ENCODE measurements around the gene ADORA2A. TPM values are rescaled to one million over a fixed set of nuclear protein-coding genes. Genes with fewer than 3 reads are reported as not detected.
"Not testable (repeated sequence)": the region's sequence is repeated elsewhere in the genome, so short reads cannot be mapped to it uniquely, and the experiment has no call there.

ADORA2A gene
- total RNA-seq, 2 donors from 2014 or later = 14.5 to 47.6 TPM

DNA sequence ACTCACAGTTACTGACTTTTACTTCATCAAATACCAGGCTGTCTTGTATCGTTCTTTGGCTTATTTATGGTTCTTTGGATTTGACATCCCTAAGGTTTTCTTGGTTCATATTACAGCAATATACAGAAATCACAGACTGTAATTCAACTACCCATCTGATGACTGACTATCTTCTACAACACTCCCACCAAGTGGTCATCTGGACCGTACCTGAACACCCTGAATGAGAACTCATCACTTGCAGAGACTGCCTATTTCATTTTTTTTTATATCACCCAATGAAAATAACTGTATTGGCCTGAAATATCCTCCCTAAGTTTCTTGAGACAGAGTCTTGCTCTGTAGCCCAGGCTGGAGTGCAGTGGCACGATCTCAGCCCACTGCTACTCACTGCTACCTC lies 58.2 kb downstream of the ADORA2A start:
- Histone ChIP-seq H3K4me3 (no peak overlapping the region), H3K4me1 (ENCODE audit: control insufficient read depth in 1 of 2, low read depth in 2 of 2) (peaks cover 0 to 5% of the 10 kb centered on the region in 2 donors), H3K36me3 (no peaks in the 10 kb centered on the region), H3K27me3 (replicated peaks; ENCODE audit: insufficient read depth) (no peaks in the 10 kb centered on the region), H3K9me3 (no peaks in the 10 kb centered on the region), H3K27ac (no peak overlapping the region)
- DNase-seq (ENCODE audit: low spot score) = no peak
- TF ChIP-seq, protein P1, sequence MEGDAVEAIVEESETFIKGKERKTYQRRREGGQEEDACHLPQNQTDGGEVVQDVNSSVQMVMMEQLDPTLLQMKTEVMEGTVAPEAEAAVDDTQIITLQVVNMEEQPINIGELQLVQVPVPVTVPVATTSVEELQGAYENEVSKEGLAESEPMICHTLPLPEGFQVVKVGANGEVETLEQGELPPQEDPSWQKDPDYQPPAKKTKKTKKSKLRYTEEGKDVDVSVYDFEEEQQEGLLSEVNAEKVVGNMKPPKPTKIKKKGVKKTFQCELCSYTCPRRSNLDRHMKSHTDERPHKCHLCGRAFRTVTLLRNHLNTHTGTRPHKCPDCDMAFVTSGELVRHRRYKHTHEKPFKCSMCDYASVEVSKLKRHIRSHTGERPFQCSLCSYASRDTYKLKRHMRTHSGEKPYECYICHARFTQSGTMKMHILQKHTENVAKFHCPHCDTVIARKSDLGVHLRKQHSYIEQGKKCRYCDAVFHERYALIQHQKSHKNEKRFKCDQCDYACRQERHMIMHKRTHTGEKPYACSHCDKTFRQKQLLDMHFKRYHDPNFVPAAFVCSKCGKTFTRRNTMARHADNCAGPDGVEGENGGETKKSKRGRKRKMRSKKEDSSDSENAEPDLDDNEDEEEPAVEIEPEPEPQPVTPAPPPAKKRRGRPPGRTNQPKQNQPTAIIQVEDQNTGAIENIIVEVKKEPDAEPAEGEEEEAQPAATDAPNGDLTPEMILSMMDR (IDR thresholded peaks at IDR 0.05) = no peak
- no peak for ATAC-seq (ENCODE audit: insufficient number of reproducible peaks, low FRiP score, low read depth)

DNA sequence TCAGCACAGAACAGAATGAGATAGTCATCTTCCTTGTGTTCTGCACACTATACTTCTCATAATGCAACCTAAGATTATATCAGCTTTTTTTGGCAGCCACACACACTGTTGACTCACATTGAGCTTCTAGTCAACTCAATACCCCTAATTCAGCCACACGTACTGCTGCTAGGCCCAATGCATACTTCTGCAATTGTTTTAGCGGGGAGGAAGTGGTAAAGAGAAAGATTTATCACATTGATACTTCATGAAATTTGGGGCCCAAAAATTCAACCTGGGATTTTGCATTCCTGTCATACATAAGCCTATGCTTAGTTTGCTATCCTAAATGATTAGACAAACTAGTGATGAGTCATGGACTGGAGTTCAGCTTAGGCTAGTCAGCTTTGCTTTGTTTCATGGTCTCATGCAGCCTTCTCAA lies 59.1 kb downstream of the ADORA2A start:
- H3K4me1 ChIP-seq (ENCODE audit: control insufficient read depth in 1 of 2, low read depth in 2 of 2) = peaks cover 0 to 5% of the 10 kb centered on the region in 2 donors
- ATAC-seq (ENCODE audit: insufficient number of reproducible peaks, low FRiP score, low read depth) (no peak), DNase-seq (ENCODE audit: low spot score) (no peak)
- no peak overlapping the region for H3K4me3 ChIP-seq
- H3K27me3 ChIP-seq (replicated peaks; ENCODE audit: insufficient read depth) = no peaks in the 10 kb centered on the region
- H3K9me3 ChIP-seq = no peaks in the 10 kb centered on the region
- H3K36me3 ChIP-seq = no peaks in the 10 kb centered on the region
- H3K27ac ChIP-seq = no peak overlapping the region
- TF ChIP-seq, protein P1 (IDR thresholded peaks at IDR 0.05) = no peak

DNA sequence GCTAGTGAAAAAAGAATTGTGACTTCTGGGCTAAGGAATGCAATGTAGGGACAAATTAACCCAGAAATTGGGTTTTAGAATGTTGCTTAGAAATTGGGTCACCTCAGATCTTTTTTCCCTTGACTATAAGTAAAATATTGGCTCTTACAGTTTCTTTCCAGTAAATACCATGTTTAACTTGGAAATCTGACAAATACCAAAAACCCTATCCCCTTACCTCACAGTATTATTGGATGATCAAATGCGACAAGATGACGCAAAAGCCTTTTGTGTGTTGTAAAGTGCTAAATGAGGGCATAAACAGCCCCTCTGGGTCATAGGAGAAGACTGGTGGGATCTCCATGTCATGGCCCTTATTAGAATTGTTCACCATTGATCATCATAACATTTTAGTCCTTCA lies 61.6 kb downstream of the ADORA2A start:
- Histone ChIP-seq H3K27ac (no peak overlapping the region), H3K9me3 (no peaks in the 10 kb centered on the region), H3K27me3 (replicated peaks; ENCODE audit: insufficient read depth) (peaks cover under 1% of the 10 kb centered on the region), H3K4me1 (ENCODE audit: control insufficient read depth in 1 of 2, low read depth in 2 of 2) (no peaks in the 10 kb centered on the region), H3K36me3 (no peaks in the 10 kb centered on the region), H3K4me3 (no peak overlapping the region)
- ATAC-seq (ENCODE audit: insufficient number of reproducible peaks, low FRiP score, low read depth) (no peak), DNase-seq (ENCODE audit: low spot score) (no peak)
- TF ChIP-seq, protein P1 (IDR thresholded peaks at IDR 0.05) = no peak

DNA sequence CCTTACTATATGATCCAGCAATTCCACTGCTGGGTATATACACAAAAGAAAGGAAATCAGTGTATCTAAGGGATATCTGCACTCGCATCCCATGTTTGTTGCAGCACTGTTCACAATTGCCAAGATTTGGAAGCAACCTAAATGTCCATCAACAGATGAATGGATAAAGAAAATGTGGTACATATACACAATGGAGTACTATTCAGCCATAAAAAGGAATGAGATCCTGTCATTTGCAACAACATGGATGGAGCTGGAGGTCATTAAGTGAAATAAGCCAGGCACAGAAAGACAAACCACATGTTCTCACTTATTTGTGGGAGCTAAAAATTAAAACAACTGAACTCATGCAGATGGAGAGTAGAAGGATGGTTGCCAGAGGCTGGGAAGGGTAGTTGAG lies 62.0 kb downstream of the ADORA2A start:
- not testable (repeated sequence) for H3K4me1 ChIP-seq (ENCODE audit: control insufficient read depth in 1 of 2, low read depth in 2 of 2); H3K4me3 ChIP-seq; H3K27ac ChIP-seq; H3K36me3 ChIP-seq; ATAC-seq (ENCODE audit: insufficient number of reproducible peaks, low FRiP score, low read depth); DNase-seq (ENCODE audit: low spot score); H3K27me3 ChIP-seq (replicated peaks; ENCODE audit: insufficient read depth); H3K9me3 ChIP-seq

Other genes starting within 250 kb of the ADORA2A start
- gene SUSD2, start 246.1 kb upstream of the ADORA2A start, total RNA-seq = 10 to 100 TPM; 16.8 to 43.2 TPM
- 100 to 1,000 TPM in 1 of 2 donors, 10 to 100 TPM in 1; 81.3 to 175 TPM for gene GGT5, start 182.5 kb upstream of the ADORA2A start, total RNA-seq
- gene SPECC1L, start 156.8 kb upstream of the ADORA2A start, total RNA-seq = 10 to 100 TPM; 49.4 to 50.0 TPM
- 1 to 10 TPM; 1.5 to 2.7 TPM for gene UPB1, start 67.7 kb downstream of the ADORA2A start, total RNA-seq
- gene GUCD1, start 127.5 kb downstream of the ADORA2A start, total RNA-seq = 10 to 100 TPM; 81.9 to 83.4 TPM
- 100 to 1,000 TPM in 1 of 2 donors, 10 to 100 TPM in 1; 98.0 to 153 TPM for gene SNRPD3, start 128.4 kb downstream of the ADORA2A start, total RNA-seq
- 10 to 100 TPM; 13.7 to 18.7 TPM for gene LRRC75B, start 165.5 kb downstream of the ADORA2A start, total RNA-seq
- 1 to 10 TPM; 3.4 to 3.7 TPM for gene GGT1, start 175.6 kb downstream of the ADORA2A start, total RNA-seq